ENCODE results near the gene GPR107.

GRCh38 chr9:130107955-130108354, 54.2 kb downstream of the GPR107 start:
- TF ChIP-seq CTCF (IDR thresholded peaks at IDR 0.05) (no peak), POLR2A (IDR thresholded peaks at IDR 0.05) (no peak)

Measured in lower leg skin (tissue), 3 donors.